ENCODE results near the gene CDH1. TPM values are rescaled to one million over a fixed set of nuclear protein-coding genes. Genes with fewer than 3 reads are reported as not detected.

Gene CDH1
- polyA plus RNA-seq, 1 of the 3 experiments (the other 2 are of a cell fraction), result not detected

DNA sequence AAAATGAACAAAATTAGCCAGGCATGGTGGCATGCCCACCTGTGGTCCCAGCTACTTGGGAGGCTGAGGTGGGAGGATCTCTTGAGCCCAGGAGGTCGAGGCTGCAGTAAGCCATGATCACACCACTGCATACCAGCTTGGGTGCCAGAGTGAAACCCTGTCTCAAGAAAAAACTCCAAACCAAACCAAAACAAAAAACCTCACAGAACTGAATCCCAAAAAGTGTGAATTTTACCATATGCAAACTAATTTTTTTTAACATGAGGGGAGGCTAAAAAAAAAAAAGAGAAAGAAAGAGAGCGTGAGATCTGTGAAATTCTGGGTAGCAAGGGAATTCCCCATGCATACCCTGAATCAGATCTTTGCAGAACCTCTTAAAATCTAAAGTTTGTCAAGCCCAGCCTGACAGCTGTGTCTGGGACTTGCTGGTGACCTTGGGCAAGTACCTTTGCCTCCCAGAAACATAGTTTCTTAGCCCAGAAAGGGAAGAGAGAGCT is 17.1 kb upstream of the CDH1 start:
- H3K9ac ChIP-seq, result no peak overlapping the region

More for the DNA sequence above, 17.1 kb upstream of the CDH1 start:
- Histone ChIP-seq H3K79me2 (ENCODE audit: insufficient read depth) (no peaks in the 10 kb centered on the region), H3K9me2 (no peaks in the 10 kb centered on the region), H3K36me3 (replicated peaks in 1 of 2; ENCODE audit: control insufficient read depth in 1 of 2, insufficient read depth in 2 of 2, low read length in 1 of 2) (no peaks in the 10 kb centered on the region), H3K9me3 (no peaks in the 10 kb centered on the region), H4K20me1 (ENCODE audit: insufficient read depth) (no peaks in the 10 kb centered on the region), H3K27me3 (ENCODE audit: insufficient read depth) (no peaks in the 10 kb centered on the region), H3F3A (replicated peaks; ENCODE audit: insufficient read depth) (no peaks in the 10 kb centered on the region), H3K4me2 (no peak overlapping the region), H3K27ac (ENCODE audit: low read depth in 2 of 2, low read length in 1 of 2) (no peak overlapping the region), H3K4me3 (ENCODE audit: low read depth in 2 of 2, low read length in 1 of 2) (no peak overlapping the region), H2AFZ (ENCODE audit: low read depth) (no peak overlapping the region), H3K4me1 (ENCODE audit: control insufficient read depth in 1 of 2, insufficient read depth in 2 of 2, low read depth in 1 of 2, low read length in 1 of 2) (no peaks in the 10 kb centered on the region)
- 46% methylated on average over 2 of the region's 2 CpGs for WGBS (ENCODE audit: low lambda C conversion rate)
- no peak for DNase-seq
- TF ChIP-seq, protein P1, sequence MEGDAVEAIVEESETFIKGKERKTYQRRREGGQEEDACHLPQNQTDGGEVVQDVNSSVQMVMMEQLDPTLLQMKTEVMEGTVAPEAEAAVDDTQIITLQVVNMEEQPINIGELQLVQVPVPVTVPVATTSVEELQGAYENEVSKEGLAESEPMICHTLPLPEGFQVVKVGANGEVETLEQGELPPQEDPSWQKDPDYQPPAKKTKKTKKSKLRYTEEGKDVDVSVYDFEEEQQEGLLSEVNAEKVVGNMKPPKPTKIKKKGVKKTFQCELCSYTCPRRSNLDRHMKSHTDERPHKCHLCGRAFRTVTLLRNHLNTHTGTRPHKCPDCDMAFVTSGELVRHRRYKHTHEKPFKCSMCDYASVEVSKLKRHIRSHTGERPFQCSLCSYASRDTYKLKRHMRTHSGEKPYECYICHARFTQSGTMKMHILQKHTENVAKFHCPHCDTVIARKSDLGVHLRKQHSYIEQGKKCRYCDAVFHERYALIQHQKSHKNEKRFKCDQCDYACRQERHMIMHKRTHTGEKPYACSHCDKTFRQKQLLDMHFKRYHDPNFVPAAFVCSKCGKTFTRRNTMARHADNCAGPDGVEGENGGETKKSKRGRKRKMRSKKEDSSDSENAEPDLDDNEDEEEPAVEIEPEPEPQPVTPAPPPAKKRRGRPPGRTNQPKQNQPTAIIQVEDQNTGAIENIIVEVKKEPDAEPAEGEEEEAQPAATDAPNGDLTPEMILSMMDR (IDR thresholded peaks at IDR 0.05), result no peak
- TF ChIP-seq NFIC (IDR thresholded peaks at IDR 0.05; ENCODE audit: borderline replicate concordance), result no peak
- no peak for TF ChIP-seq SMC3 (IDR thresholded peaks at IDR 0.05; ENCODE audit: low read depth, low read length)
- TF ChIP-seq RFX5 (IDR thresholded peaks at IDR 0.05; ENCODE audit: low read length), result no peak
- no peak for TF ChIP-seq RXRA (IDR thresholded peaks at IDR 0.05; ENCODE audit: borderline replicate concordance, low read depth)
- TF ChIP-seq SIN3A (IDR thresholded peaks at IDR 0.05; ENCODE audit: borderline replicate concordance, low read depth, low read length), result no peak
- TF ChIP-seq, protein P2, sequence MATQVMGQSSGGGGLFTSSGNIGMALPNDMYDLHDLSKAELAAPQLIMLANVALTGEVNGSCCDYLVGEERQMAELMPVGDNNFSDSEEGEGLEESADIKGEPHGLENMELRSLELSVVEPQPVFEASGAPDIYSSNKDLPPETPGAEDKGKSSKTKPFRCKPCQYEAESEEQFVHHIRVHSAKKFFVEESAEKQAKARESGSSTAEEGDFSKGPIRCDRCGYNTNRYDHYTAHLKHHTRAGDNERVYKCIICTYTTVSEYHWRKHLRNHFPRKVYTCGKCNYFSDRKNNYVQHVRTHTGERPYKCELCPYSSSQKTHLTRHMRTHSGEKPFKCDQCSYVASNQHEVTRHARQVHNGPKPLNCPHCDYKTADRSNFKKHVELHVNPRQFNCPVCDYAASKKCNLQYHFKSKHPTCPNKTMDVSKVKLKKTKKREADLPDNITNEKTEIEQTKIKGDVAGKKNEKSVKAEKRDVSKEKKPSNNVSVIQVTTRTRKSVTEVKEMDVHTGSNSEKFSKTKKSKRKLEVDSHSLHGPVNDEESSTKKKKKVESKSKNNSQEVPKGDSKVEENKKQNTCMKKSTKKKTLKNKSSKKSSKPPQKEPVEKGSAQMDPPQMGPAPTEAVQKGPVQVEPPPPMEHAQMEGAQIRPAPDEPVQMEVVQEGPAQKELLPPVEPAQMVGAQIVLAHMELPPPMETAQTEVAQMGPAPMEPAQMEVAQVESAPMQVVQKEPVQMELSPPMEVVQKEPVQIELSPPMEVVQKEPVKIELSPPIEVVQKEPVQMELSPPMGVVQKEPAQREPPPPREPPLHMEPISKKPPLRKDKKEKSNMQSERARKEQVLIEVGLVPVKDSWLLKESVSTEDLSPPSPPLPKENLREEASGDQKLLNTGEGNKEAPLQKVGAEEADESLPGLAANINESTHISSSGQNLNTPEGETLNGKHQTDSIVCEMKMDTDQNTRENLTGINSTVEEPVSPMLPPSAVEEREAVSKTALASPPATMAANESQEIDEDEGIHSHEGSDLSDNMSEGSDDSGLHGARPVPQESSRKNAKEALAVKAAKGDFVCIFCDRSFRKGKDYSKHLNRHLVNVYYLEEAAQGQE (IDR thresholded peaks at IDR 0.05; ENCODE audit: low read depth, low read length), result no peak
- TF ChIP-seq, protein P3, sequence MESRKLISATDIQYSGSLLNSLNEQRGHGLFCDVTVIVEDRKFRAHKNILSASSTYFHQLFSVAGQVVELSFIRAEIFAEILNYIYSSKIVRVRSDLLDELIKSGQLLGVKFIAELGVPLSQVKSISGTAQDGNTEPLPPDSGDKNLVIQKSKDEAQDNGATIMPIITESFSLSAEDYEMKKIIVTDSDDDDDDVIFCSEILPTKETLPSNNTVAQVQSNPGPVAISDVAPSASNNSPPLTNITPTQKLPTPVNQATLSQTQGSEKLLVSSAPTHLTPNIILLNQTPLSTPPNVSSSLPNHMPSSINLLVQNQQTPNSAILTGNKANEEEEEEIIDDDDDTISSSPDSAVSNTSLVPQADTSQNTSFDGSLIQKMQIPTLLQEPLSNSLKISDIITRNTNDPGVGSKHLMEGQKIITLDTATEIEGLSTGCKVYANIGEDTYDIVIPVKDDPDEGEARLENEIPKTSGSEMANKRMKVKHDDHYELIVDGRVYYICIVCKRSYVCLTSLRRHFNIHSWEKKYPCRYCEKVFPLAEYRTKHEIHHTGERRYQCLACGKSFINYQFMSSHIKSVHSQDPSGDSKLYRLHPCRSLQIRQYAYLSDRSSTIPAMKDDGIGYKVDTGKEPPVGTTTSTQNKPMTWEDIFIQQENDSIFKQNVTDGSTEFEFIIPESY (IDR thresholded peaks at IDR 0.05; ENCODE audit: borderline replicate concordance, low read depth), result no peak
- TF ChIP-seq EZH2phosphoT487 (IDR thresholded peaks at IDR 0.05; ENCODE audit: borderline replicate concordance, low read depth), result no peak
- ChIA-PET POLR2A (no interaction called here), CTCF (no interaction called here)

All from SK-N-SH (cell line).